ENCODE results near the gene TMEM147.

Gene TMEM147

DNA sequence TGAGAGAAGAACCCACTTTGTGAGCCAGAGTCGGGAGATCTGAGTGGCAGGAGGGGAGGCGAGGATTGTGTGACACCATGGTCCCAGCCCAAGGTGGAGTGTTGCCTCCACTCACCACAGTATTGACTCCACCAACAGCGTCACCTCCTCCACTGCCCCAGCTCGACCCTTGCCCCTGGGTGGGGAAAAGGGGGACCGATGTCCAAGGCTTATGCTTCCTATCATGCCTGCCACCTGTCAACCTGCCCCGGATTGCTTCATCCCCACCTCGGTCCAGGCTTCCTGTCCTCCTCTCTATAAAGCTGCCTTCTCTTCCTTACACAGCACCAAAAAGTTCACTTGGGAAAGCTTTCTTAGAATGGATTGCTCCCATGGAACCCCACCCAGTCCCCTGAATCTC is 39.4 kb upstream of the TMEM147 start:
- DNase-seq (ENCODE audit: low spot score): no peak
- TF ChIP-seq, protein P1, sequence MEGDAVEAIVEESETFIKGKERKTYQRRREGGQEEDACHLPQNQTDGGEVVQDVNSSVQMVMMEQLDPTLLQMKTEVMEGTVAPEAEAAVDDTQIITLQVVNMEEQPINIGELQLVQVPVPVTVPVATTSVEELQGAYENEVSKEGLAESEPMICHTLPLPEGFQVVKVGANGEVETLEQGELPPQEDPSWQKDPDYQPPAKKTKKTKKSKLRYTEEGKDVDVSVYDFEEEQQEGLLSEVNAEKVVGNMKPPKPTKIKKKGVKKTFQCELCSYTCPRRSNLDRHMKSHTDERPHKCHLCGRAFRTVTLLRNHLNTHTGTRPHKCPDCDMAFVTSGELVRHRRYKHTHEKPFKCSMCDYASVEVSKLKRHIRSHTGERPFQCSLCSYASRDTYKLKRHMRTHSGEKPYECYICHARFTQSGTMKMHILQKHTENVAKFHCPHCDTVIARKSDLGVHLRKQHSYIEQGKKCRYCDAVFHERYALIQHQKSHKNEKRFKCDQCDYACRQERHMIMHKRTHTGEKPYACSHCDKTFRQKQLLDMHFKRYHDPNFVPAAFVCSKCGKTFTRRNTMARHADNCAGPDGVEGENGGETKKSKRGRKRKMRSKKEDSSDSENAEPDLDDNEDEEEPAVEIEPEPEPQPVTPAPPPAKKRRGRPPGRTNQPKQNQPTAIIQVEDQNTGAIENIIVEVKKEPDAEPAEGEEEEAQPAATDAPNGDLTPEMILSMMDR (IDR thresholded peaks at IDR 0.05; ENCODE audit: extremely low read depth, missing control alignments): no peak

DNA sequence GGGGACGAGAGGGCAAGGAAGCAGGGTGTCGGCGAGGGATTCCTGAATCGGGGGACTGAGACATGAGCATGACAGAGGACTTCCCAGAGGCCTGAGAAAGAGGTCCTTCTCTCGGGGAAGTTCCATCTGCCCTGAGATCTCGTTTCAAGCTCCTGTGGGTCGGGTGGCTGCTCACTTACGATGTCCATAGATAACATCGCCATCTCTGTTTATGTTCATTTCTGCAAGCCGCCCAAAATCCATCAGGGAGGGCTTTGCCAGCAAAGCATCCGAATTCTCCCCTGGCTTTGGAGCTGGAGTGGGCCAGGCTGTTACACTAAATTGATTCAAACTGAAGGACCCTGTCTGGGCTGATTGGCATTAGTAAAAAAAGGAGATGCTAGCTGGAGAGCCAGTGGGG is 37.9 kb upstream of the TMEM147 start:
- TF ChIP-seq, protein P1 (IDR thresholded peaks at IDR 0.05; ENCODE audit: extremely low read depth, missing control alignments): no peak

DNA sequence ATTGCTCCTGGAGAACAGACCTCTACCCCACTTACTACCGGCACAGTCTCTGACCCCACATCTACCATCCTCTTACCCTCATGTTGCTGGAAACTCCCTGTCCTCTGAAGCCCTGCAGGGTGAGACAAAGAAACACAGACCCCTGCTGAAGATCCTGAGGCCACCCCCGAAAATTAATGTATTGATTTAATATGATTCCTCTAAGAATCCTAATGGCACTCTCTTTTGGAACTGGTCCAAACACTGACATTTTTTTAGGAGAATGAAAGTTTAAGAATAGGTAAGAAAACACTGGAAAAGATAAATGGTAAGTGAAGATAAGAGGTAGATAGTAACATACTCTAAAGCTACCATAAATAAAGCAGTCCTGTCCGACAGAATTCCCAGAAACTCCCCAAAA is 37.3 kb upstream of the TMEM147 start:
- DNase-seq (ENCODE audit: low spot score): no peak
- TF ChIP-seq, protein P1 (IDR thresholded peaks at IDR 0.05; ENCODE audit: extremely low read depth, missing control alignments): no peak

More for the DNA sequence above, 37.9 kb upstream of the TMEM147 start:
- DNase-seq (ENCODE audit: low spot score): no peak

DNA sequence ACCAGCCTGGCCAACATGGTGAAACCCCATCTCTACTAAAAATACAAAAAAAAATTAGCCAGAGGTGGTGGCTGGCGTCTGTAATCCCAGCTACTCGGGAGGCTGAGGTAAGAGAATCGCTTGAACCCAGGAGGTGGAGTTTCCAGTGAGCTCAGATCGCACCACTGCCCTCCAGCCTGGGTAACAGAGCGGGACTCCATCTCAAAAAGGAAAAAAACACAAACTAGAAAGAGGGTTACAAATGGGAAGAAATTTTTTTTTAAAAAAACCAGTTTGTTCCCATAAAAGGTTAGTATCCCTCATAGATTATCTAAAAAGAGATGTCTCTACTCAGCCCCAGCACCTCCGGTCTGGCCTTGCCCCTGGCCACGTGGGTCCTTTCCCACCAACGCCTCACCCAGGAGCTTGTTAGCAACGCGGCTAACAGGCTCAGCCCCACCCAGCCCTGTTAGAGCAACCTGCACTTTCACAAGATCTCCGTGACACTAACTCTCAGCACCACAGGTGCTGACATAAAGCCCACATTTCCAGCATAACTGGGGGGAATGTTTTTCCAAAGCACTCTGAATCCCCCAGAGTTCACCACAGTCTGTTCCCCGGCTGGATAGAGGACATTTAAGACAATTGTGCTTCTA is 36.3 kb upstream of the TMEM147 start:
- TF ChIP-seq, protein P1 (IDR thresholded peaks at IDR 0.05; ENCODE audit: extremely low read depth, missing control alignments): no peak
- peak; percentile 79 for DNase-seq (ENCODE audit: low spot score)

DNA sequence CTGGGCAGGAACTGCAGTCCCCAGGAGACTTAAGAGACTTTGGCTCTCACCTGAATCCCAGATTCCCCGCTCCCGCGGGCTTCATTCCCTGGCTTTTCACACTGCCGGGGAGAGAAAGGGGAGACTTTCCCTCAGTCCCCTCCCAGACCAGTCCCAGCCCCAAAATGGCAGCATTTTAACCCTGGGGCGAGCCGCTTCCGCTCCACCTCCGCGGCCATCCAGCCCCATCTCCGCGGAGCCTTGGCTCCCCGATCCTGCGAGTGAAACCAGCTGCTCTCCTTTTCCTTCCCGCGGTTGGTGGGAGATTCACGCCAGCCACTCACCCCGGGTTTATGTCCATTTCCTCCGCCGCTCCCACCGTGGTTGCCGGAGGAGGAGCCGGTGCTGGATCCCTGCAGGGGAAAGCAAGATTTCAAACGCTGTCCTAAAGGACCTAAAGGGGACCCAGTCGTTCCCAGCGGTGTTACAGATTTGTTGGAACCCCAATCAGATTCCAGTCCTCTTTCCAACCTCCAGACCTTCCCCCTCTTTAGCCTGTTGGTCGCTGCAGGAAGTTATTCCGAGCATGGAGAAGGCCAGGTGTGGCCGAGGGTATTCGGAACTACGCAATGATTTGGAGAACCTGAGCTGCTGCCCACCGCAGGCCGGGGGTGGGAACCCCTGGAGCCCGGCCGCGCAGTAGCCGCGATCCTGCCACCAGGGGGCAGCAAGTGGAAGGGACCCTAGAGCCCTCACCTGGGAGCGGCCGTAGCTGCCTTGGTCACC is 35.4 kb upstream of the TMEM147 start:
- peak; percentile 90 for DNase-seq (ENCODE audit: low spot score)

DNA sequence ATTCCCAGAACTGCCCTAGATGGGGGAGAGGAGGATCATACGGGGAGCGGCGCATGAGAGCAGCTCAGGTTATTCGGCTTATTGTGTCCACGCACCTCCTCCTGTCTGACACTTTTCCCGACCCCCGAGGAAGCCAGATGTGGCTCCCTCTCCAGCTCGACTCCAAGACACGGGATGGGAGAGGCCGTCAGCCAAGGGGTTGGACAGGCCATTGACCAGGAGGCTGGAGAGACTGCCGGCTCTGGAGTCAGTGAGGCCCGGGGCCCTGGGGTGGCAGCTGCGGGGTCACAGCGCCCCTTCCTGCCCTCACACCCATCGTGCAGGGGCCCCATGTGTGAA is 34.8 kb upstream of the TMEM147 start:
- TF ChIP-seq, protein P1 (IDR thresholded peaks at IDR 0.05; ENCODE audit: extremely low read depth, missing control alignments): no peak
- no peak for DNase-seq (ENCODE audit: low spot score)

More for the DNA sequence above, 35.4 kb upstream of the TMEM147 start:
- TF ChIP-seq, protein P1 (IDR thresholded peaks at IDR 0.05; ENCODE audit: extremely low read depth, missing control alignments): peak; percentile 91

DNA sequence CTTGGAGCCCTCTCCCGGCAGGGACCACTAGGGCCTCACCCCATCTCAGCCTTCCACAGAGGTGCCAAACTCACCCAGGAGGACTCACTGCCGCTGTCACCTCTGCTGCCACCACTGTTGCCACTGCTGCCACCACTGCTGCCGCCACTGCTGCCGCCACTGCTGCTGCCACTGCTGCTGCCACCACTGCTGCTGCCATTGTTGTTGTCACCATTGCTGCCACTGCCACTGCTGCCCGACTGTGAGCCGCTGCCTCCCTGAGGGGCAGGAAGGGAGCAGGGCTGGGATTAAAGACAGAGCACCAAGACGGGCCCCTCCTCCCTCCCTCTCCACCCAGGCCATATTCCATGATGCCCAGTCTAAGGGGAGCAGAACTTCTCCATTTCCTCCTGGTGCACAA is 34.1 kb upstream of the TMEM147 start:
- DNase-seq (ENCODE audit: low spot score): no peak
- TF ChIP-seq, protein P1 (IDR thresholded peaks at IDR 0.05; ENCODE audit: extremely low read depth, missing control alignments): no peak

Measured in GM20000 (cell line).